K562 treated with DMSO at 1 percent for 4 hours (cell line): Measurements from ENCODE around the gene XKRX. TPM values are rescaled to one million over a fixed set of nuclear protein-coding genes. Genes with fewer than 3 reads are reported as not detected.

Experiments
- total RNA-seq: library from RNA; unstranded; fragments of 300-600 nt; gene quantifications from 2 replicates; pipeline ENCODE4 v1.2.3, GENCODE V29; 2022; ENCODE audit not compliant: insufficient read depth

The XKRX gene
- not detected in 2 replicates for total RNA-seq

GRCh38 chrX:100928660-100929613, at the start of gene XKRX:
Gene XKRX (minus strand): TSS chrX:100928917. CDS start chrX:100928304, 613 bp downstream.

DNA sequence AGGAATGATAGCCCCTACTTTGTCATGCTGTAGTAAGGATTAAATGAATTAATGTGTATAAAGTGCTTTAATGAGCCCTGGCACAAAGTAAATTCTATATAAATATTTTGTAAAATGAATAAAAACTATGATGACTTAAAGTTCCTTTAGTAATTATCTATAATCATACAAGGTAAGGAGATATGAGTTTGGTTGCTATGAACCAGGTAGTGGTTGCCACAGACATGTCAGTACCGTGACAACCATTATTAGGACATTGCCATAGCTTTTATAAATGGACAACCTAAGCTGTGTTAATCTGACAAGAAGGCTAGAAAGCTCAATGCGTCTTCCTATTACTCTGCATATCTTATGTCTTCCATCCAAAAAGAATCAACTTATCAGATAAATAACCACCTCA, 40.7 kb upstream of the XKRX start, which contains the start of gene ARL13A:
ARL13A (plus strand) TSS at position 301 of the 400 bp plus-strand sequence. CDS start 3,982 bp downstream, outside the sequence.

GRCh38 chrX:100874325-100874724, 54.4 kb downstream of the XKRX start, which contains the start of gene NOX1:
Gene NOX1 (minus strand): TSS chrX:100874359. CDS start chrX:100874139, 220 bp downstream.

Other genes with a start within 250 kb of the XKRX start
- 0.54 and 1.8 TPM in 2 replicates for gene SYTL4, start 196.8 kb downstream of the XKRX start, total RNA-seq
- 26.4 and 26.7 TPM in 2 replicates for gene CSTF2, start 108.5 kb downstream of the XKRX start, total RNA-seq
- gene NOX1, start 54.6 kb downstream of the XKRX start, total RNA-seq: not detected in 2 replicates
- gene ARL13A, start 40.8 kb upstream of the XKRX start, total RNA-seq: not detected in 2 replicates
- gene TRMT2B, start 123.2 kb upstream of the XKRX start, total RNA-seq: 10.7 and 13.6 TPM in 2 replicates
- gene TMEM35A, start 150.0 kb upstream of the XKRX start, total RNA-seq: not detected in 2 replicates
- 4.2 and 5.7 TPM in 2 replicates for gene CENPI, start 169.3 kb upstream of the XKRX start, total RNA-seq